K562 (cell line): Measurements from ENCODE around the gene OPCML.

Source experiments
- ARID2 ChIP-seq: fragments of 450-650 bp; IDR thresholded peaks from 2 replicates; pipeline ENCODE4 v1.6.1; 2017; ENCODE audit warnings: antibody characterized with exemption, mild to moderate bottlenecking
- CHD4 ChIP-seq: fragments of 200-600 bp; sonication (generic); IDR thresholded peaks from 3 replicates; pipeline ENCODE4 v1.6.1; 2012; ENCODE audit warnings: low read depth, mild to moderate bottlenecking, mixed read lengths, low read length, inconsistent platforms; ENCODE audit not compliant: insufficient read depth, insufficient replicate concordance, poor library complexity, severe bottlenecking
- CTCF ChIP-seq, 3 experiments: IDR thresholded peaks in 2 of 3; conservative IDR thresholded peaks in 1 of 3; 2 replicates each; pipeline ENCODE4 v1.5.1; 2011 to 2012; ENCODE audit warnings: low read length in 3 of 3, mild to moderate bottlenecking in 3 of 3, control low read depth in 2 of 3, improper control_type of control experiment in 1 of 3, inconsistent platforms in 1 of 3, low read depth in 1 of 3, mixed read lengths in 1 of 3, moderate library complexity in 1 of 3; ENCODE audit not compliant: insufficient read depth in 2 of 3
- EZH2 ChIP-seq: IDR thresholded peaks from 2 replicates; pipeline ENCODE4 v1.6.1; 2012; ENCODE audit warnings: low read depth, mild to moderate bottlenecking, inconsistent platforms, low read length, borderline replicate concordance
- KLF13 ChIP-seq: fragments of 450-650 bp; IDR thresholded peaks from 2 replicates; pipeline ENCODE4 v1.6.1; 2016; ENCODE audit warnings: missing genetic modification characterization, low read depth, mild to moderate bottlenecking, missing compliant biosample characterization, moderate library complexity, borderline replicate concordance
- MAX ChIP-seq: sonication (generic); formaldehyde crosslinking; IDR thresholded peaks from 2 replicates; pipeline ENCODE4 v1.9.0; 2022; ENCODE audit warnings: mild to moderate bottlenecking, missing genetic modification reagents
- MXI1 ChIP-seq: IDR thresholded peaks from 2 replicates; pipeline ENCODE4 v1.6.1; 2011; ENCODE audit warnings: low read depth, mild to moderate bottlenecking, improper control_type of control experiment, low read length
- NR3C1 ChIP-seq: sonication (generic); formaldehyde crosslinking; IDR thresholded peaks from 2 replicates; pipeline ENCODE4 v1.8.1; 2022; ENCODE audit warnings: missing genetic modification reagents
- PBX2 ChIP-seq, 2 experiments: IDR thresholded peaks in 1 of 2; conservative IDR thresholded peaks in 1 of 2; 2 replicates each; pipeline ENCODE4 v1.6.1; 2016; ENCODE audit warnings: low read depth in 2 of 2, mild to moderate bottlenecking in 1 of 2, missing compliant biosample characterization in 1 of 2, missing genetic modification characterization in 1 of 2, moderate library complexity in 1 of 2
- SMC3 ChIP-seq: conservative IDR thresholded peaks from 2 replicates; pipeline ENCODE4 v1.6.1; 2011; ENCODE audit warnings: low read depth, low read length, improper control_type of control experiment; ENCODE audit not compliant: insufficient read depth
- ZBTB33 ChIP-seq: sonication (generic); formaldehyde crosslinking; IDR thresholded peaks from 2 replicates; pipeline ENCODE4 v1.8.1; 2023; ENCODE audit warnings: mild to moderate bottlenecking, missing genetic modification reagents
- ZBTB9 ChIP-seq: fragments of 450-650 bp; formaldehyde crosslinking; IDR thresholded peaks from 2 replicates; pipeline ENCODE4 v1.4.0; 2020; ENCODE audit warnings: mild to moderate bottlenecking, moderate library complexity
- ZNF217 ChIP-seq: sonication (generic); formaldehyde crosslinking; IDR thresholded peaks from 2 replicates; pipeline ENCODE4 v1.8.0; 2022; ENCODE audit warnings: mild to moderate bottlenecking, missing genetic modification reagents
- ZZZ3 ChIP-seq: fragments of 450-650 bp; IDR thresholded peaks from 2 replicates; pipeline ENCODE4 v1.6.1; 2016; ENCODE audit warnings: antibody characterized with exemption, mild to moderate bottlenecking, moderate library complexity

- TF ChIP-seq SMC3 (no peak), MAX (no peak), CTCF (IDR thresholded peaks at IDR 0.05 in 2 of 3, conservative IDR thresholded peaks at IDR 0.05 in 1 of 3; ENCODE audit: insufficient read depth in 2 of 3, low read depth in 1 of 3, low read length in 3 of 3) (no peak), ARID2 (no peak), MXI1 (no peak), ZZZ3 (no peak), KLF13 (no peak), ZNF217 (CRISPR knock-in tag) (no peak), EZH2 (no peak), PBX2 (CRISPR knock-in tag; IDR thresholded peaks at IDR 0.05; ENCODE audit: low read depth) (no peak), PBX2 (tag; conservative IDR thresholded peaks at IDR 0.05; ENCODE audit: low read depth) (no peak), ZBTB9 (CRISPR knock-in tag) (no peak), ZBTB33 (no peak), CHD4 (no peak), NR3C1 (no peak)
These were observed 804.3 kb downstream of the OPCML start for GRCh38 chr11:132728026-132728425.
